H1 (cell line): Measurements from ENCODE around the gene IGFL3.

Source experiments
- BACH1 ChIP-seq: IDR thresholded peaks from 2 replicates; pipeline ENCODE4 v1.6.1; 2012; ENCODE audit warnings: low read length, improper control_type of control experiment
- EGR1 ChIP-seq: IDR thresholded peaks from 2 replicates; pipeline ENCODE4 v1.6.1; 2011; ENCODE audit warnings: low read depth, low read length, borderline replicate concordance
- JUN ChIP-seq: IDR thresholded peaks from 2 replicates; pipeline ENCODE4 v1.6.1; 2011; ENCODE audit warnings: low read depth, mild to moderate bottlenecking, improper control_type of control experiment, low read length
- MAFK ChIP-seq: IDR thresholded peaks from 2 replicates; pipeline ENCODE4 v1.6.1; 2012; ENCODE audit warnings: low read depth, mild to moderate bottlenecking, improper control_type of control experiment, low read length
- SP2 ChIP-seq: IDR thresholded peaks from 2 replicates; pipeline ENCODE4 v1.6.1; 2012; ENCODE audit warnings: mild to moderate bottlenecking, low read length, inconsistent platforms
- TF ChIP-seq, protein P1 (sequence below): IDR thresholded peaks from 2 replicates; pipeline ENCODE4 v1.6.1; 2011; ENCODE audit warnings: low read depth, mild to moderate bottlenecking, low read length; ENCODE audit not compliant: insufficient read depth

DNA sequence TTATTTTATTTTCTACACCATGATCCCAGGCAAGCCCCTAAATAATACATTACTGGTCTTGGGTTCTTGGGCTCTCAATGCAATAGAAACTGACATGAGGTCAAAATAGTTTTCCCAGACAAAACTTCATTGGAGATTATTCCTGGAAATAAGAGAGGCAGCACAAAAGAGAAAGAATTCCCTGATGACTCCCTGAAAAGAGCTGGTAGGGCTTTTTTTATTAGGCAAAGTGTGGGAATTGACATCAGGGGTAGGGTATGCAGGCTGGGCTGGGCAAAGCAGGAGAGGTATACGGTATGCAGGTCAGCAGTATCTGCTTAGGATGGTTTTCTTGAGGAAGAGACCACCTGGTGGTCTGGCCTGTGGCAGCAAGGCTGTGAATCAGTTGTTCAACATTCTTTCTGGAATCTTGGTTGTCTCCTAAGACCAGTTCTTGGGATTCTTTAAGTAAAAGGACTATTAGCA lies 9.3 kb upstream of the IGFL3 start:
- TF ChIP-seq SP2 (no peak), JUN (no peak), MAFK (no peak), BACH1 (no peak), EGR1 (no peak)
- TF ChIP-seq, protein P1, sequence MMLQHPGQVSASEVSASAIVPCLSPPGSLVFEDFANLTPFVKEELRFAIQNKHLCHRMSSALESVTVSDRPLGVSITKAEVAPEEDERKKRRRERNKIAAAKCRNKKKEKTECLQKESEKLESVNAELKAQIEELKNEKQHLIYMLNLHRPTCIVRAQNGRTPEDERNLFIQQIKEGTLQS, result no peak
